Activated CD8-positive, alpha-beta memory T cell treated with anti-CD3 and anti-CD28 coated beads for 36 hours (primary cell): ENCODE data around the gene NDP. TPM values are rescaled to one million over a fixed set of nuclear protein-coding genes. Genes with fewer than 3 reads are reported as not detected.

Experiments used
- CTCF ChIA-PET: fragments of 350-600 bp; sonication (Branson Sonifier 250); formaldehyde crosslinking; loops from one replicate; lab custom pipeline; 2021; ENCODE audit warnings: antibody characterized with exemption; lab: Charles Lee
- POLR2A ChIA-PET: fragments of 350-600 bp; sonication (Branson Sonifier 250); formaldehyde crosslinking; loops from one replicate; lab custom pipeline; 2021; ENCODE audit warnings: antibody characterized with exemption; lab: Charles Lee
- total RNA-seq, 2 experiments: library from RNA; stranded (reverse); gene quantifications; one replicate each; pipeline ENCODE4 v1.2.3, GENCODE V29; 2021

NDP gene
- total RNA-seq, 2 experiments from 2014 or later: not detected

GRCh38 chrX:43899878-43900815 lies 73.0 kb downstream of the NDP start:
- POLR2A ChIA-PET: no interaction called here
- CTCF ChIA-PET: interaction anchor here (0.7 kb wide), 1 partner anchor 193 kb away, joined by 3 read pairs; no protein-coding TSS in a partner anchor

Other genes starting within 250 kb of the NDP start
- not detected for gene MAOB, start 90.9 kb downstream of the NDP start, total RNA-seq